ENCODE results near the gene NFILZ.
A peak's percentile ranks its signal among the peaks of the same experiment; 100 is the strongest.
"Not testable (repeated sequence)": the region's sequence is repeated elsewhere in the genome, so short reads cannot be mapped to it uniquely, and the experiment has no call there.

Gene NFILZ

GRCh38 chr19:8631425-8631819, 989 bp downstream of the NFILZ start:
- no peak overlapping the region for H3K4me3 ChIP-seq
- H3K36me3 ChIP-seq (ENCODE audit: insufficient read depth, low read length), result no peaks in the 10 kb centered on the region
- TF ChIP-seq EZH2 (IDR thresholded peaks at IDR 0.05) (no peak), POLR2AphosphoS5 (IDR thresholded peaks at IDR 0.05; ENCODE audit: borderline replicate concordance, low read depth, low read length) (no peak), FOXP2 (optimal IDR thresholded peaks at IDR 0.05; ENCODE audit: control extremely low read depth, extremely low read length, insufficient read depth) (no peak)
- H3K9ac ChIP-seq (ENCODE audit: insufficient read length), result peak overlapping the region; percentile 32
- H3K9me3 ChIP-seq (ENCODE audit: low read depth, low read length), result no peaks in the 10 kb centered on the region
- DNase-seq (ENCODE audit: low read depth, low spot score), result no peak
- H3K27ac ChIP-seq, result peak overlapping the region; percentile 68

GRCh38 chr19:8635422-8635821, 5.0 kb downstream of the NFILZ start:
- no peak for TF ChIP-seq FOXP2 (optimal IDR thresholded peaks at IDR 0.05; ENCODE audit: control extremely low read depth, extremely low read length, insufficient read depth)
- Histone ChIP-seq H3K27ac (peak overlapping the region; percentile 74; the same call in 1 of the 2 replicates), H3K9me3 (ENCODE audit: low read depth, low read length) (no peaks in the 10 kb centered on the region), H3K4me3 (no peak overlapping the region), H3K36me3 (ENCODE audit: insufficient read depth, low read length) (no peaks in the 10 kb centered on the region), H3K9ac (ENCODE audit: insufficient read length) (no peak overlapping the region)
- no peak for DNase-seq (ENCODE audit: low read depth, low spot score)

GRCh38 chr19:8637070-8637469, 6.6 kb downstream of the NFILZ start:
- H3K27ac ChIP-seq, result peak overlapping the region; percentile 21; the same call in 1 of the 2 replicates
- not testable (repeated sequence) for DNase-seq (ENCODE audit: low read depth, low spot score); H3K9ac ChIP-seq (ENCODE audit: insufficient read length); H3K9me3 ChIP-seq (ENCODE audit: low read depth, low read length); H3K4me3 ChIP-seq; H3K36me3 ChIP-seq (ENCODE audit: insufficient read depth, low read length)

GRCh38 chr19:8638078-8638619, 7.7 kb downstream of the NFILZ start:
- H3K9me3 ChIP-seq (ENCODE audit: low read depth, low read length), result no peaks in the 10 kb centered on the region

GRCh38 chr19:8639821-8640401, 9.5 kb downstream of the NFILZ start:
- TF ChIP-seq EZH2 (IDR thresholded peaks at IDR 0.05) (no peak), FOXP2 (optimal IDR thresholded peaks at IDR 0.05; ENCODE audit: control extremely low read depth, extremely low read length, insufficient read depth) (no peak), POLR2AphosphoS5 (IDR thresholded peaks at IDR 0.05; ENCODE audit: borderline replicate concordance, low read depth, low read length) (no peak)
- Histone ChIP-seq H3K36me3 (ENCODE audit: insufficient read depth, low read length) (no peaks in the 10 kb centered on the region), H3K4me3 (no peak overlapping the region), H3K9me3 (ENCODE audit: low read depth, low read length) (no peaks in the 10 kb centered on the region), H3K27ac (peak overlapping the region; percentile 50), H3K9ac (ENCODE audit: insufficient read length) (no peak overlapping the region)
- no peak for DNase-seq (ENCODE audit: low read depth, low spot score)

More at GRCh38 chr19:8638078-8638619, 7.7 kb downstream of the NFILZ start:
- no peak overlapping the region for H3K9ac ChIP-seq (ENCODE audit: insufficient read length)
- H3K27ac ChIP-seq, result peak overlapping the region; percentile 92
- DNase-seq (ENCODE audit: low read depth, low spot score), result peak; percentile 81
- no peaks in the 10 kb centered on the region for H3K36me3 ChIP-seq (ENCODE audit: insufficient read depth, low read length)
- TF ChIP-seq FOXP2 (optimal IDR thresholded peaks at IDR 0.05; ENCODE audit: control extremely low read depth, extremely low read length, insufficient read depth) (peak; percentile 89), POLR2AphosphoS5 (IDR thresholded peaks at IDR 0.05; ENCODE audit: borderline replicate concordance, low read depth, low read length) (no peak)
- H3K4me3 ChIP-seq, result peak overlapping the region; percentile 55

GRCh38 chr19:8640402-8641004, 10.1 kb downstream of the NFILZ start:
- no peak overlapping the region for H3K4me3 ChIP-seq

GRCh38 chr19:8641221-8641907, 10.9 kb downstream of the NFILZ start:
- no peak overlapping the region for H3K4me3 ChIP-seq
- no peaks in the 10 kb centered on the region for H3K9me3 ChIP-seq (ENCODE audit: low read depth, low read length)
- H3K27ac ChIP-seq, result no peak overlapping the region
- TF ChIP-seq POLR2AphosphoS5 (IDR thresholded peaks at IDR 0.05; ENCODE audit: borderline replicate concordance, low read depth, low read length) (no peak), EZH2 (IDR thresholded peaks at IDR 0.05) (no peak)
- no peak for DNase-seq (ENCODE audit: low read depth, low spot score)
- H3K9ac ChIP-seq (ENCODE audit: insufficient read length), result no peak overlapping the region
- H3K36me3 ChIP-seq (ENCODE audit: insufficient read depth, low read length), result no peaks in the 10 kb centered on the region

More at GRCh38 chr19:8640402-8641004, 10.1 kb downstream of the NFILZ start:
- no peak for DNase-seq (ENCODE audit: low read depth, low spot score)
- no peak for TF ChIP-seq EZH2 (IDR thresholded peaks at IDR 0.05)
- TF ChIP-seq POLR2AphosphoS5 (IDR thresholded peaks at IDR 0.05; ENCODE audit: borderline replicate concordance, low read depth, low read length), result no peak
- TF ChIP-seq FOXP2 (optimal IDR thresholded peaks at IDR 0.05; ENCODE audit: control extremely low read depth, extremely low read length, insufficient read depth), result no peak
- Histone ChIP-seq H3K27ac (no peak overlapping the region), H3K9ac (ENCODE audit: insufficient read length) (no peak overlapping the region), H3K36me3 (ENCODE audit: insufficient read depth, low read length) (no peaks in the 10 kb centered on the region), H3K9me3 (ENCODE audit: low read depth, low read length) (no peaks in the 10 kb centered on the region)

- TF ChIP-seq EZH2 (IDR thresholded peaks at IDR 0.05) (no peak), POLR2AphosphoS5 (IDR thresholded peaks at IDR 0.05; ENCODE audit: borderline replicate concordance, low read depth, low read length) (no peak), FOXP2 (optimal IDR thresholded peaks at IDR 0.05; ENCODE audit: control extremely low read depth, extremely low read length, insufficient read depth) (no peak)
- no peaks in the 10 kb centered on the region for H3K36me3 ChIP-seq (ENCODE audit: insufficient read depth, low read length)
- H3K9ac ChIP-seq (ENCODE audit: insufficient read length), result no peak overlapping the region
- H3K27ac ChIP-seq, result no peak overlapping the region
- H3K9me3 ChIP-seq (ENCODE audit: low read depth, low read length), result no peaks in the 10 kb centered on the region
- no peak for DNase-seq (ENCODE audit: low read depth, low spot score)
- H3K4me3 ChIP-seq, result no peak overlapping the region
Observed at GRCh38 chr19:8641908-8642547, 11.6 kb downstream of the NFILZ start.
